ENCODE measurements around the gene RUNX3.

- TF ChIP-seq CTCF (conservative IDR thresholded peaks at IDR 0.05 in 1 of 2, IDR thresholded peaks at IDR 0.05 in 1 of 2; ENCODE audit: low read depth in 1 of 2, low read length in 2 of 2) (no peak), EZH2 (IDR thresholded peaks at IDR 0.05; ENCODE audit: low read length, missing control alignments) (no peak)
Observed at GRCh38 chr1:24945354-24946326, 15.6 kb upstream of the RUNX3 start.

Data from fibroblast of lung (primary cell).